GM12872 (cell line): ENCODE measurements around the gene CUBN.

Experiments used
- CTCF ChIP-seq: IDR thresholded peaks from 3 replicates; pipeline ENCODE4 v1.5.1; 2011; ENCODE audit warnings: low read depth, mild to moderate bottlenecking, low read length, moderate library complexity; ENCODE audit not compliant: insufficient read depth

CUBN gene

DNA sequence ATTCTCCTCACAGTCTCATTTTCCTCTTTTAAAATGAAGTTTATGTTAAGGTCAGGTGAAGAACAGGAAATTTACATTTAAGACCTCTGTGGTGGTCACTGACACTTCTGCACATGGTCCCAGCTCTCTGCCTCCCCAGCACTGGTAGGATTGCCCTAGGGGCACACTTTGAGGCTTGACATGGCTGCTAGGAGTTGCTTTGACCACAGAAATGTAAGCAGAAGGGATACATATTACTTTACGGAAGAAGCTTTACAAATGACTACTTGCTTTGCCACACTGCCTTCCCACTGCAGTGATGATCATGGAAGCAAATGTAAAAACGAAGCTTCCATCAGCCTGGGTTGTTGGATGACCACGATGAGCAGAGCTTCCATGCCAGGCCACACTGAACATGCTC is 259.3 kb downstream of the CUBN start:
- no peak for TF ChIP-seq CTCF

DNA sequence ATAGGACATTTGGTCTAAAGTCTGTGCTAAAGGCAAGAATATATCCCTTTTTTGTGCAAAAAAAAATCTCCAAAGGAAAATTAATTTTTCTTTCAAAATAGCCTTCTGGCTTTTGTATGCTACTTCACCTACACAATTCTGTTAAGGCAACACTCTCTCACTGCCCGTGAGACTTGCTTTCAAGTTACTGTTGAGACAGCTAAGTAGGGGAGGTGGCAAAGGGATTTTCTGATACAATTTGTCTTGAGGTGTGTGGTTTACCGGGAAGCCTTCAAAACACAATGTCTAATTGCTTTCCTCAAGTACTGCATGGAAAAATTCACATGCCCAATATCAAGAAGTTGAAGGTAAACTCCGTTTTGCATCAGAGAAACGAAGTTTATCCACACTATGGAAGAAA is 261.6 kb downstream of the CUBN start:
- TF ChIP-seq CTCF, result no peak

- TF ChIP-seq CTCF, result no peak
Observed at GRCh38 chr10:16867556-16867955, 262.1 kb downstream of the CUBN start.

- no peak for TF ChIP-seq CTCF
Observed at GRCh38 chr10:16866541-16867275, 262.9 kb downstream of the CUBN start.

GRCh38 chr10:16865766-16866165 is 263.8 kb downstream of the CUBN start:
- TF ChIP-seq CTCF, result no peak

- TF ChIP-seq CTCF, result no peak
Observed at GRCh38 chr10:16863766-16864165, 265.8 kb downstream of the CUBN start.

- no peak for TF ChIP-seq CTCF
Observed at GRCh38 chr10:16857419-16857818, 272.2 kb downstream of the CUBN start.
